GM10847 (cell line): ENCODE measurements around the gene KIF11.

ENCODE experiments used
- POLR2A ChIP-seq: IDR thresholded peaks from 2 replicates; pipeline ENCODE4 v1.6.1; 2011; ENCODE audit not compliant: insufficient read length; ENCODE audit errors: extremely low read depth

Gene KIF11

DNA sequence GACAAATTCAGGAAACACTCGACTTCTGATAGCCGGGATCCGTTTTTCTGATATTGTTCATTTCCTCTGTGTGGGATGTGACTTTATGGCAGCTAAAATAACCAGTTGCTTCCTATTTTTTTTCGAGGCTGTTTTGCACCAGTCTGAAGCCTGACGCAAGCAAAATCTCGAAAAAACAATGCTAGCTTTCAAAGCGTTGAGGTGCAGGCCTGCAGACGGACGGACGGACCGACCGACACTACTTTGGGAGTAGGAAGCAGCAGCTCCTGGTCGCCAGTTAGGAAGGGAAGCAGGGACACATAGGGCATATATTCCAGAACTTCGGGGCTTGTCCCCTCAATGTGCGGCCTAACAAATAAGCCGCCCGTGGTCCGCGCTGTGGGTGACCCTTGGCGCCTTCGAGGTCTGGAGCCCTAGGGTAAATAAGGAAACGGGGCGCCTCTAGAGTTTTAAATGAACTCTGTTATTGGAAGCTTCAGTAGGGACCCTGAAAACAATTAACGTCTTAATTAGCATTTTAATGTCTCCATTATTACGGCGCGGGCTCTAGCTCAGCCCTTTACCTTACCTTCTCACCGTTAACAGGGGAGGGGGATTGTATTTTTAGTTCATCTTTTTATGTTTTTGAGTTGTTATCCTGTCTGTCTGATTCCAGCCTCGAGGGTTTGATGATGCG lies 98.1 kb downstream of the KIF11 start:
- TF ChIP-seq POLR2A, result no peak

DNA sequence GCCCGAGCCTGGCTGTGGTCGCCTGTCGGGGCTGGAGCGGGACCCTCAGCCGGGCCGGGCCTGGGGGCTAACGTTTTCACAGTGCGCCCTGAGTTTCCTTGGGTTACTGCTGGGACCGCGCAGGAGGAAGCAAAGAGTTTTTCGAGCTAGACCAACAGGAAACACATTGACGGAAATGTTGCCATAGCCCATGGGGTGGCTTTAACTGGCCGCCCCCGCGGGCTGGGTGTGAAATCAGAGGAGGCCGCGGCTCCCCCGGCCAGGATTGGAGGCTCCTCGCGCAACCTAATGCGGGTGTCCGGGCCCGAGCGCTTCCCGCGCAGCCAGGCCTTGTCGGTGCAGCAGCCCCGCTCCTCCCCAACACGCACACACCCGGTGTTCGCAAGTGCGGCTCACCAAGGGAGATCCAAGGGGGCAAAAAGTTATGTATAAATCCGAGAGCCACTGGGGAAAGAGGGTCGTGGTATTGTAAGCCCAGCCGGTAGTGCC lies 98.7 kb downstream of the KIF11 start:
- TF ChIP-seq POLR2A, result no peak

DNA sequence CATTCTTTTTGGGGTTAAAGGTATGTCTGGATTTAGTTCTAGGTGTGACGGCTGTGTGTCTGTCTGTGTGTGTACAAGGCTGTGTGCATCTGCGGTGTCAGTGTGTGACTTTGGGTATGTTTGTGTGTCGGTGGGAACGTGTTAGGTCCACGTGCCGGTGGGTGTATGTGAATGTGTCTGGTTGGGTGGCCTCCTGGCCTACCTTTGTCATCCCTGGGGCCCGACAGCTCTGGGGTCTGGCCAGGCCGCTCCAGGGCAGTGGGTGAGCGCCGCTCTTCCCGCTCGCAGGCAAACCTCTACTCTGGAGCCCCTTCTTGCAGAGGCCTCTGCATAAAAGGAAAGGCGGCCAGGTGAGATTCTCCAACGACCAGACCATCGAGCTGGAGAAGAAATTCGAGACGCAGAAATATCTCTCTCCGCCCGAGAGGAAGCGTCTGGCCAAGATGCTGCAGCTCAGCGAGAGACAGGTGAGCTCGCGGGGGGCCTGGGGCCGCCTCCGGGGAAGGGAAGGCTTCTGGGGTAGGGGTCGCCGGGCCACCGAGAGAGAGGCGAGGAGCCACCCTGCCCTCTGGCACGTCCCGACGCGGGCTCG lies 99.2 kb downstream of the KIF11 start:
- no peak for TF ChIP-seq POLR2A

DNA sequence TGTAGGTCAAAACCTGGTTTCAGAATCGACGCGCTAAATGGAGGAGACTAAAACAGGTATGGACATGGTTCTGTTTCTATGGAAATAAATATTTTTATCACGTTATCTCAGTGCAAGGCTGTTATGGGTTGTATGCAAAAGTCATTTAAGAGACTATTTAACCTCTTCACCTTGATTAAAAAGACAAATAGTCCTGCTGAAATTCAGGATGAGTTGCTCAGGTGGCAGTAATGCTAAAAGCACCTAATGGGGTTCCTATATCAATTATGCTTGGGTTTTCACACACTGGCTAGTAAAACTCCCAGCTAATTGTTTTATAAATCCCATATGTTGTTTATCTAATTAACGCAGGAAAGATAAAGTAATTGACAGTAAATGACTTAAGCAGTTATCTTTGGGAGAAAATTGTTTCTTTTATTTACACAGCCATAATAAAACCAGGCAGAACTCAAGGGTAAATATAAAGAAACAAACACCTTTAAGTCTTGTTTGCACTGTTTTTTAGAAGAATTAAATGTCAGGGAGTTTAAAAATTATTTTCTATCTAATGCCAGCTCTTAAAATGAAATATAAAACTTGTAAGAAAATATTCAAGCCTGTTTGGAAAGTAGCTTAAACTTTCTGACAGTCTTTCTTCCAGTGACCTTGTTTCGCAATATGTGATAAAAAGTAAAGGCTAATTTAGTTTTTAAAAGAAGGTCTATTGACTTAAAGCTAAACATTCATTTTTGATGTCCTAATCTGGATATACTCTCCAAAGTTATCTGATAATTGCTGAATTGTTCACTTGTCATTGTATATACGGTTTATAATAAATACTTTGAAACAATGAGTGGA lies 100.0 kb downstream of the KIF11 start:
- no peak for TF ChIP-seq POLR2A

DNA sequence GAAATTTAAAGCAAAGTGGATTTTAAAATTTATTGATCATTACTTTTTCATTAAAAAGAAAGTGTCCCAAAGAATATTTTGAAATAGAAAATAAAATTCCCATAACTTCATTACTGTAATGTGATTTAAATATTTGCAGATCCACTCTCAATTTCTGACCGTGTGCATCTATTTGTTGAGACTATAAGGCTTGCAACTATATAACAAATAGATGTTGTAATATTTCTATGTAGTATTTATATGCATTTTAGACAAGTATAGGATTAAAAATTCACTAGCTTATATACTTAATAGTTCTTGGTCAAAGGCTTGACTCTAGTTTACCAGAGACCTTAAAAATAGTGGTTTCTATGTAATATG lies 100.6 kb downstream of the KIF11 start:
- no peak for TF ChIP-seq POLR2A

DNA sequence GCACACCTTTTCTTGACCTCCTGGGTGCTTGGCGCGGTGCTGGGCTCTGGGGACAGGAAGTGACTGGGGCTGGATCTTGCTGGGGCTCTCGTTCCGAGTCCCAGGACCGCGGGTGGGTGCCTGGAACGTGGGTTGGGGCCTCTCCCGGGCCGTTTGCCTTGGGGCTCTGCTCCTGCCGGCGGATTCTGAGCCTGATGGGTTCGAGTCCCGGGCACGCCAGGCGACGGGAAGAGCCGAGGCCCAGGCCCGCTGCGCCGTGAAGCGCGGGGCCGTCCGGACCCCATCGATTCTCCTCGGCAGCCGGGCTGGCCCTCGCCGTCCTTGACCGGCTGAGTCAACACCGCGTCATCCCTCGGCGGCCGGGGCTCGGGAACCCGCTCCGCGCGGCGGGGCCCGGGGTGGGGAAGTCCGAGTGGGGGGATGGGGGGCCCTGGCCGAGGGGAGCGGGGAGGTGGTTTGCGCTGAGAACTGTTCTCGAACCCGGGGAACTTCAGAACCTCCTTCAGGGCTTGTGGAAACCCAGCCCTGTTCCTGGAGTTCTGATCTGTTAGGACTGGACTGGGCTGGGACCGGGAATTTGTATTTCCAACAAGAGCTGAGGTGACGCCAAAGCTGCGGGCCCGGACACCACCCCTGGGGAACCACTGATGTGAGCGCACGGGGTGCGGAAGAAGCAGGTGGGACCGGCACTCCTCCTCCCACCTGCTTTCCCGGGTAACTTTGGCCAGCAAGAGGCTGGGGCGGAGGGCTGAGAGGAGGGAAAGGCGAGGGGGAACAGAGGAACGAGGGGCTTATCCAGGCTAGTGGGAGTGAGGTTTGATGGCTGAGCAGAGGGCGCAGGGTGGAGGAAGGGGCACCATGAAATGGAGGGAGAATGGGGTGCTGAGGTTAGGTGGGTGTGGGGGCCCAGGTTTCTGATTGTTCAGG lies 103.0 kb downstream of the KIF11 start:
- TF ChIP-seq POLR2A, result no peak

DNA sequence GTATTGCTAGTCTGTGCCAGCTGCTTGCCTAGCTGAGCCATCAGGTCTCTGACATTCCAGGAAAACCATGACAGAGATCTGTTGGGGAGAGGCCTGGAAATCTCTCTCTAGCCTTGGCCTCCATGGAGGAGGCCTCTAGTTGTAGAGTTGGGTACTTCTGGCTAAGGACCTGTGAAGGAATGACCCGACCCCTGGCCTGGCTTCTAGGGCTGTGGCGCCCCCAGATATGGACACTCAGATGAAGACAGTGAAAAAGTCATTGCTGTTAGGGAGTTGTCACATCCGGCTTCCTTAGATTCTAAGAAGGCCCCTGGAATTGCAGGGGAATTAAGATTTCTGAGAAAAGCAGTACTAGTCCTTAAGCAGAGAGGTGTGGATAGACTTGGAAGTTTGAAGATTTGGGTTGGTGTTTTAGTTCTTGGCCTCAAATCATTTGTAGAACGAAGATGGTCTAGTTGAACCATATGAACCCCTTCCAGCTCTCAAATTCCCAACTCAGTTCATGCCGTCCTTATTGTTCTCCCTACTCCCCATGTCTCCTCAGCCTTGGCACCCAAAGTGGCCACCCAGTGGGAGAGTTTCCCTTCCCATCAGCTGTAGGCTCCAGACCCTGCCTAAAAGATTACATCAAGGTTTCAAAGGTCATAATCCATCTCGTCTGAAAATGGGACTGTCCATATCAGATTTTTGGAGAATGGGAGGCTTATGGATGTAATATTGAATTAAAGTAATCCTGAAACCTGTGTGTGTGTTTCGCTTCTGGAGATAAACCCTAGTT lies 103.9 kb downstream of the KIF11 start:
- no peak for TF ChIP-seq POLR2A

DNA sequence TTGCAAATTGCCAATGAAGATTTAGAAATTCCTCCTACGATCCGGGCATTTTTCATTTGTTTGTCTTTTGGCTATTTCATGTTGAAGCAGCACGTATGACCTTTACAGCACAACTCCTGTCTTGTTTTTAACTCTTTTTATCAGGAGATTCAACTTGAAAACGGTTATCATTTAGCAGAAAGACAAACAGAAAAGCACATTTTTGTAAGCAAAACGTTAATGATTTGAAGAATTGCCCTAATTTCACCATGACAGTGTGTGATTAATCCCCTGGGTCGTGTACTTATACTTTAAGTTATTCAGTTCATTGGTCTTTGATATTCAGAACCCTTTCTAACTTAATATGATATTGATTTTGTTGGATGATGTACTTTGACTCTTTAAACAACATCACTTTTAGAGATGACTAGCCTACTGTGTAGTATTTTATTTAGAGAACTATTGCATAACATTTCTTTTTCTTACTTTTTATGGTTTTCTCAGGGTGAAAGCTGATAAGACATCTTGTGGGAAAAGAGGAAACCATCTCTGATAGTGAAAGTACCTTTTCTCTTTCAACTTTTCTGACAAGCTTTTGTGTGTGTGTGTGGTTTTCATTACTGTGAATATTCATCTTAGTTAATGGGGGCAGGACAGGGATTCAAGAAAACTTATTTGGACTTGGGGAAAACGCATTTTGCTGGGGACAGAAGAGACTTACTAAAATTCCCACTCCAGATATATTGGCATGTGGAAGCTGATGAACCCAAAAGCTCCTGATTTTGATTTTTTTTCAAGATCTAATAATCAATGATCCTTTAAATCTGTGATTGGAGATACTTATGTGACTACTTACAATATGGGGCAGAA lies 105.0 kb downstream of the KIF11 start:
- no peak for TF ChIP-seq POLR2A

DNA sequence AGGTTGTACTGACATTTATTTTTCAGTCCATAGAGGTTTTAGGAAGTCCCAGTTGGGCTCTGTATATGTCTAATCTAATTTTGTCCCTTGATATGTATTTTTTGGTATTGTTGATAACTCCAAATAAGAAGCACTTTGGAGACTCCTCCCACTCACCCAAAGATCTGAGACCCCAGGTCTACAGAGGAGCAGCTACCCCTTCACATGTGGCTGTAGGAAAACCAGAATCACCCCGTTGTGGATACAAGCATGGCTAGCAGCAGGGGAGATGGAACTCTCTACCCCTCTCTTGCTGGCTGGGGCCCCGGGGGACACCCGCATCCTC lies 106.2 kb downstream of the KIF11 start:
- TF ChIP-seq POLR2A, result no peak

DNA sequence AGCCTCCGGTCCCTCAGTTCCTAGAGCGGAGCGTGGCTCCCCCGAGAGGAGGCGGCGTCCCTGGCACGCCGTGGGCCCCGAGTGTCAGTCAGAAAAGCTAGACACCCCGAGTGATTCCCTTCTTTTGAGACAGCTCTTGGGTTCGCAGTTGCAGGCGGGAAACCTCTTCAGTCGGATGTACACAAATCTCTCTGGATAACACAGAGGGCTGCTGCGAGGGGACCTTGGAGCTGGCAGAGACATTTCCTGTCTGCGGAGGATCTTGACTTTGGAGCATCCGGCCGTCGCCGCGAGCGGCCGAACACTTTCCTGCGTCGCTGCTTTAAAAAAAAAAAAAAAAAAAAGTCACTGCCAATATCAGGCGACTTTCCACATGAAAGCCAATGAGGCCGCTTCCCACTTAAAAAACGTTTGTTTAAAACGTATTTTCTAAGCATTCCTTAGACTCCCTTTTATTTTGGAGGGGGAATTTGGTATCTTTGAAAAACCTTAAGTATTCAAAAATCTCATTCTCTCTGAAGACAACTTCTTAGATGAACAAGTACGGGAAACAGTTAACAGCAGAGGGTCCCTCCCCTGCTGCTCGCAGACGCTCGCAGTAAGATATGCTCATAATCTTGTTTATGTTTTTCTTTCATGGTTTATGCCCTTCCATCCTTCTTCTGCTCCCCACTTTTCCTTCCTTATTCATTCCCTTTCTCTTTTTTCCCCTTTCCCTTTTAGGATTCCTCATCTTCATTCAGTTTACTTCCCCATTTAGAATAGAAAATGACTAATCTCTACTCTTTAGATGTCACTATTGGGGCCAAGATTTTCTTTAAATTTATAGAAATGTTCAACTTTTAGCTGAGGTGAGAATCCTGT lies 106.8 kb downstream of the KIF11 start:
- no peak for TF ChIP-seq POLR2A

DNA sequence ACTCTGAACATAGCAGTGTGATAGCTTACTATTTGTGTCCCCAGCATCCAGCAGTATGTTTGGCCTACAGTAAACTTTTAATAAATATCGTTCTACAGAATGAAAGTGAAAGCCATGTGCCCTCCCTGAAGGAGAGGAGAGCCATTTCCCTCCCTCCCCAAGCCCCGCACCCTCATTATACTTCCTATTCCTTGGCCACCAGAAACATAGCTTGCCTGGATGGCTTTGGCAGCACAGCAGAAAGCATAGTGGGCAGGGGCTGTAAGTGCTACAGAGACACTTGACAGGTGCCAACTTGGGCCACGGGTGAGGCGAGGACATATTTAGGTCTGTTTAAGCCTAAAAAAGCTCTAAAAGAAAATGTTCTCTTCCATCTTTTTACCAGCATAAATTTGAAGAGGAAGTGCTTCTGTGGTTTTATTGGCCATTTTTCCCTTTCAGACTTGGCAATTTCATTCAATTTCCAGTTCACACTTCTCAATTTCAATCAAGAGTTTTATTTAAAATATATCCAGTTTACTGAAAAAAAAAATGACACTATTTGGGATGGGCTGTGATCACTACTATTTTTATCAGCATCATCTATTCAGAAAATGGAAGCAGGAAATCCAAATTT lies 109.5 kb downstream of the KIF11 start:
- no peak for TF ChIP-seq POLR2A
